H1 (cell line): ENCODE measurements around the gene EYA4. TPM values are rescaled to one million over a fixed set of nuclear protein-coding genes. Genes with fewer than 3 reads are reported as not detected.

Source experiments
- CTCF ChIA-PET: fragments of 300-600 bp; sonication (Branson Sonifier 250); formaldehyde crosslinking; loops from one replicate; lab custom pipeline; 2021; ENCODE audit not compliant: partially characterized antibody; lab: Charles Lee
- POLR2A ChIA-PET: fragments of 300-600 bp; sonication (Branson Sonifier 250); formaldehyde crosslinking; loops from one replicate; lab custom pipeline; 2021; ENCODE audit warnings: inconsistent platforms; ENCODE audit not compliant: partially characterized antibody; lab: Charles Lee
- DNase-seq, 2 experiments: peaks; one replicate each; pipeline versions ENCODE4 v3.0.0 to v3.0.0-alpha.2; 2010 to 2022; ENCODE audit warnings: low spot score in 2 of 2, low read depth in 1 of 2, mixed read lengths in 1 of 2
- FAIRE-seq: peaks from 2 replicates; lab custom pipeline; 2011; peaks lifted over from hg19 to GRCh38; lab: Jason Lieb, UNC
- H2AFZ ChIP-seq: 2 replicates; pipeline ENCODE4 v1.8.1; 2012; ENCODE audit warnings: low read length, inconsistent platforms
- H2AK5ac ChIP-seq: 2 replicates; pipeline ENCODE4 v1.6.1; 2013; ENCODE audit warnings: low read depth, low read length
- H2BK120ac ChIP-seq: replicated peaks from 2 replicates; pipeline ENCODE3; 2013; ENCODE audit warnings: low read depth, low read length, inconsistent platforms
- H2BK12ac ChIP-seq: 2 replicates; pipeline ENCODE4 v1.6.1; 2013; ENCODE audit warnings: low read depth, low read length
- H2BK15ac ChIP-seq: 2 replicates; pipeline ENCODE4 v1.6.1; 2013; ENCODE audit warnings: low read length
- H2BK20ac ChIP-seq: 2 replicates; pipeline ENCODE4 v1.6.1; 2013; ENCODE audit warnings: low read length
- H2BK5ac ChIP-seq: 2 replicates; pipeline ENCODE4 v1.6.1; 2013; ENCODE audit warnings: low read depth, low read length
- H3K14ac ChIP-seq: 2 replicates; pipeline ENCODE4 v1.6.1; 2013; ENCODE audit warnings: inconsistent platforms; ENCODE audit not compliant: insufficient read length
- H3K18ac ChIP-seq: 2 replicates; pipeline ENCODE4 v1.6.1; 2013; ENCODE audit warnings: low read length; ENCODE audit errors: extremely low read depth
- H3K23ac ChIP-seq: 2 replicates; pipeline ENCODE4 v1.6.1; 2013; ENCODE audit warnings: inconsistent platforms; ENCODE audit not compliant: insufficient read length
- H3K23me2 ChIP-seq: 2 replicates; pipeline ENCODE4 v1.6.1; 2013; ENCODE audit warnings: low read depth, low read length
- H3K27ac ChIP-seq: 2 replicates; pipeline ENCODE4 v1.6.1; 2011; ENCODE audit warnings: low read depth, low read length, inconsistent platforms
- H3K27me3 ChIP-seq, 4 experiments: replicated peaks in 1 of 4; 1 replicate in 1 of 4; 2 replicates in 3 of 4; pipeline versions ENCODE4 v1.6.1 to v1.8.1; 2011 to 2013; ENCODE audit warnings: low read length in 3 of 4, mild to moderate bottlenecking in 3 of 4, inconsistent platforms in 2 of 4, mixed read lengths in 2 of 4, moderate library complexity in 1 of 4; ENCODE audit not compliant: control insufficient read depth in 3 of 4, insufficient read depth in 3 of 4; ENCODE audit errors: extremely low read depth in 1 of 4
- H3K36me3 ChIP-seq, 4 experiments: 2 replicates each; pipeline versions ENCODE4 v1.6.1 to v1.8.1; 2011 to 2013; ENCODE audit warnings: mild to moderate bottlenecking in 4 of 4, low read length in 3 of 4, moderate library complexity in 2 of 4, control low read depth in 1 of 4, inconsistent platforms in 1 of 4; ENCODE audit not compliant: insufficient read depth in 4 of 4, control insufficient read depth in 2 of 4
- H3K4ac ChIP-seq: replicated peaks from 2 replicates; pipeline ENCODE3; 2013; ENCODE audit warnings: low read length, low read depth, mixed read lengths, inconsistent platforms; ENCODE audit not compliant: insufficient read length
- H3K4me1 ChIP-seq, 4 experiments: replicated peaks in 1 of 4; 1 replicate in 1 of 4; 2 replicates in 3 of 4; pipeline versions ENCODE4 v1.6.1 to v1.8.1; 2011 to 2013; ENCODE audit warnings: low read length in 3 of 4, inconsistent platforms in 2 of 4, mixed read lengths in 1 of 4; ENCODE audit not compliant: insufficient read depth in 4 of 4, control insufficient read depth in 3 of 4
- H3K4me2 ChIP-seq, 2 experiments: 2 replicates each; pipeline versions ENCODE4 v1.6.1 to v1.8.1; 2011 to 2013; ENCODE audit warnings: low read depth in 2 of 2, low read length in 2 of 2, control low read depth in 1 of 2, inconsistent platforms in 1 of 2, mild to moderate bottlenecking in 1 of 2; ENCODE audit not compliant: insufficient read depth in 1 of 2
- H3K4me3 ChIP-seq, 4 experiments: fragments of 200-600, 300-600 bp in 1 of 4; sonication (generic), shearing (Covaris generic), sonication (Bioruptor Twin) in 1 of 4; 2 replicates each; pipeline versions ENCODE4 v1.5.1 to v1.8.1; 2011 to 2016; ENCODE audit warnings: low read length in 4 of 4, low read depth in 3 of 4, control low read depth in 2 of 4, inconsistent platforms in 2 of 4, mild to moderate bottlenecking in 2 of 4, mixed read lengths in 1 of 4, moderate library complexity in 1 of 4; ENCODE audit not compliant: insufficient read depth in 2 of 4; ENCODE audit errors: extremely low read depth in 1 of 4
- H3K56ac ChIP-seq: replicated peaks from 2 replicates; pipeline ENCODE3; 2013; ENCODE audit warnings: low read depth, mild to moderate bottlenecking, mixed read lengths, low read length, inconsistent platforms; ENCODE audit not compliant: insufficient read length
- H3K79me1 ChIP-seq: 2 replicates; pipeline ENCODE4 v1.6.1; 2013; ENCODE audit warnings: low read depth, low read length, control low read depth
- H3K79me2 ChIP-seq, 2 experiments: 2 replicates each; pipeline versions ENCODE4 v1.6.1 to v1.8.1; 2012 to 2013; ENCODE audit warnings: low read length in 2 of 2, mild to moderate bottlenecking in 2 of 2, inconsistent platforms in 1 of 2; ENCODE audit not compliant: insufficient read depth in 2 of 2, control insufficient read depth in 1 of 2
- H3K9ac ChIP-seq, 4 experiments: replicated peaks in 1 of 4; 1 replicate in 1 of 4; 2 replicates in 3 of 4; pipeline versions ENCODE4 v1.6.1 to v1.8.1; 2011 to 2013; ENCODE audit warnings: low read depth in 3 of 4, low read length in 3 of 4, control low read depth in 2 of 4, mild to moderate bottlenecking in 2 of 4, moderate library complexity in 2 of 4, inconsistent platforms in 1 of 4; ENCODE audit errors: extremely low read depth in 1 of 4
- H3K9me3 ChIP-seq, 2 experiments: 2 replicates each; pipeline versions ENCODE4 v1.6.1 to v1.8.1; 2012 to 2013; ENCODE audit warnings: mild to moderate bottlenecking in 2 of 2, moderate library complexity in 2 of 2, control low read depth in 1 of 2, inconsistent platforms in 1 of 2, low read depth in 1 of 2, low read length in 1 of 2, mixed read lengths in 1 of 2; ENCODE audit not compliant: insufficient read depth in 2 of 2
- H4K20me1 ChIP-seq, 2 experiments: replicated peaks in 1 of 2; 2 replicates each; pipeline versions ENCODE3 to v1.8.1; 2011 to 2013; ENCODE audit warnings: inconsistent platforms in 2 of 2, low read length in 2 of 2, mild to moderate bottlenecking in 1 of 2; ENCODE audit not compliant: insufficient read depth in 2 of 2, control insufficient read depth in 1 of 2
- H4K5ac ChIP-seq: 2 replicates; pipeline ENCODE4 v1.6.1; 2013; ENCODE audit warnings: low read length, low read depth, mixed read lengths, inconsistent platforms; ENCODE audit not compliant: insufficient read length
- H4K8ac ChIP-seq: 2 replicates; pipeline ENCODE4 v1.8.0; 2013; ENCODE audit warnings: mild to moderate bottlenecking, moderate library complexity, low read length, inconsistent platforms; ENCODE audit not compliant: insufficient read depth; ENCODE audit errors: extremely low read depth
- H4K91ac ChIP-seq: replicated peaks from 2 replicates; pipeline ENCODE3; 2013; ENCODE audit warnings: low read length, mixed read lengths, inconsistent platforms; ENCODE audit not compliant: insufficient read length
- BRCA1 ChIP-seq: IDR thresholded peaks from 2 replicates; pipeline ENCODE4 v1.6.1; 2012; ENCODE audit warnings: low read depth, low read length, improper control_type of control experiment
- CTCF ChIP-seq, 3 experiments: IDR thresholded peaks; 1 replicate in 2 of 3; 2 replicates in 1 of 3; pipeline versions ENCODE4 v1.5.1 to v1.6.1; 2011; ENCODE audit warnings: low read length in 3 of 3, mild to moderate bottlenecking in 3 of 3, inconsistent platforms in 2 of 3, low read depth in 1 of 3, moderate library complexity in 1 of 3; ENCODE audit not compliant: insufficient read depth in 1 of 3; ENCODE audit errors: control extremely low read depth in 1 of 3
- KDM1A ChIP-seq: fragments of 200-600, 300-600 bp; sonication (generic); IDR thresholded peaks from 2 replicates; pipeline ENCODE4 v1.7.1; 2016; ENCODE audit warnings: mild to moderate bottlenecking, low read length, borderline replicate concordance
- RNF2 ChIP-seq: fragments of 200-900, 300-1000 bp; sonication (generic); IDR thresholded peaks from 2 replicates; pipeline ENCODE4 v1.7.1; 2016; ENCODE audit warnings: borderline replicate concordance, low read depth, mild to moderate bottlenecking, antibody characterized with exemption, low read length; ENCODE audit not compliant: poor library complexity, severe bottlenecking; ENCODE audit errors: missing control alignments
- SRF ChIP-seq: IDR thresholded peaks from 2 replicates; pipeline ENCODE4 v1.6.1; 2011; ENCODE audit warnings: mild to moderate bottlenecking, low read depth, low read length, moderate library complexity
- TCF12 ChIP-seq: IDR thresholded peaks from 2 replicates; pipeline ENCODE4 v1.6.1; 2011; ENCODE audit warnings: low read depth, mild to moderate bottlenecking, low read length
- TEAD4 ChIP-seq: IDR thresholded peaks from 2 replicates; pipeline ENCODE4 v1.6.1; 2012; ENCODE audit warnings: low read depth, low read length, inconsistent platforms, mixed read lengths
- USF2 ChIP-seq: IDR thresholded peaks from 2 replicates; pipeline ENCODE4 v1.6.1; 2011; ENCODE audit warnings: low read length, improper control_type of control experiment
- YY1 ChIP-seq: IDR thresholded peaks from 2 replicates; pipeline ENCODE4 v1.6.1; 2011; ENCODE audit warnings: low read depth, mild to moderate bottlenecking, low read length
- WGBS, 2 experiments: shearing (Covaris generic) in 1 of 2; methylation state at CpG; one replicate each; pipeline versions ENCODE4 v1.1.6 to v1.1.7; 2013 to 2015; ENCODE audit warnings: low lambda C conversion rate in 2 of 2, mixed read lengths in 2 of 2, inconsistent platforms in 1 of 2, low coverage in 1 of 2, missing lambda C conversion rate in 1 of 2; ENCODE audit not compliant: insufficient replicate concordance in 2 of 2, insufficient coverage in 1 of 2, insufficient read length in 1 of 2; ENCODE audit errors: extremely low coverage in 1 of 2, missing lambda C conversion rate in 1 of 2; 5-methylcytosine and 5-hydroxymethylcytosine counted together
- polyA plus RNA-seq, 7 experiments: library from polyadenylated mRNA; depleted of rRNA in 3 of 7; stranded (reverse) in 5 of 7; unstranded in 2 of 7; fragments of >200 nt in 5 of 7; fragments of 200-250 nt in 2 of 7; gene quantifications; 1 replicate in 5 of 7; 2 replicates in 1 of 7; 4 replicates in 1 of 7; pipeline versions ENCODE4 v1.2.1 to v1.2.3, GENCODE V29; 2011 to 2013; ENCODE audit warnings: missing spikeins in 2 of 7, mixed read lengths in 2 of 7
- total RNA-seq: library from RNA; stranded (reverse); fragmentation: NEBNext Ultra II Directional; extraction: Animal tissue kit (Norgen Biotek cat#: 25700); gene quantifications from 2 replicates; pipeline ENCODE4 v1.2.1, GENCODE V29; 2021

Gene EYA4
- total and polyA plus RNA-seq, 2 of the 8 experiments (the other 6 are each of a cell fraction or from before 2014, with no cell fraction given), result 0.06 to 0.17 TPM

- CTCF ChIA-PET, result interaction anchor here (0.7 to 1.3 kb wide), 5 partner anchors 12 to 360 kb away, joined by 3 read pairs; no protein-coding TSS in a partner anchor
- H3K9me3 ChIP-seq, result no peaks in the 10 kb centered on the region
- TF ChIP-seq USF2 (no peak), RNF2 (no peak), SRF (no peak), YY1 (no peak), BRCA1 (no peak), TCF12 (no peak), CTCF (IDR thresholded peaks at IDR 0.05; ENCODE audit: control extremely low read depth in 1 of 3, insufficient read depth in 1 of 3, low read depth in 1 of 3, low read length in 3 of 3) (no peak), KDM1A (no peak), TEAD4 (no peak)
Observed at GRCh38 chr6:133208183-133208755, 32.9 kb upstream of the EYA4 start.

More at GRCh38 chr6:133208183-133208755, 32.9 kb upstream of the EYA4 start:
- Histone ChIP-seq H3K36me3 (no peaks in the 10 kb centered on the region), H3K79me1 (no peaks in the 10 kb centered on the region), H3K23ac (no peak overlapping the region), H2BK120ac (no peak overlapping the region), H3K18ac (no peak overlapping the region), H4K5ac (no peak overlapping the region), H2BK20ac (no peak overlapping the region), H2BK12ac (no peak overlapping the region), H3K56ac (no peak overlapping the region), H2BK5ac (no peak overlapping the region), H3K14ac (no peak overlapping the region), H2AK5ac (no peak overlapping the region), H2AFZ (no peak overlapping the region), H4K91ac (no peak overlapping the region), H3K27ac (no peak overlapping the region), H3K4ac (no peak overlapping the region), H4K8ac (no peak overlapping the region), H3K23me2 (peaks cover 1% of the 10 kb centered on the region; the same call in 1 of the 2 replicates), H3K4me2 (no peak overlapping the region), H3K79me2 (no peaks in the 10 kb centered on the region), H3K4me3 (no peak overlapping the region), H3K27me3 (no peaks in the 10 kb centered on the region), H2BK15ac (no peak overlapping the region), H3K4me1 (no peaks in the 10 kb centered on the region; a peak in 1 of 7 replicates), H3K9ac (no peak overlapping the region), H4K20me1 (no peaks in the 10 kb centered on the region)
- FAIRE-seq (no peak), DNase-seq (no peak)
- POLR2A ChIA-PET, result no interaction called here
- 85% methylated on average over 4 of the region's 4 CpGs; no CpG with 5 or more reads in 1 of the 2 experiments for WGBS, 2 experiments
